AG20443 (cell line): Measurements from ENCODE around the gene TMEM200A.
"Not testable (repeated sequence)": the region's sequence is repeated elsewhere in the genome, so short reads cannot be mapped to it uniquely, and the experiment has no call there.

Source experiments
- DNase-seq: peaks from one replicate; pipeline ENCODE4 v3.0.0; 2012; ENCODE audit warnings: low spot score, mixed read lengths

The TMEM200A gene

DNA sequence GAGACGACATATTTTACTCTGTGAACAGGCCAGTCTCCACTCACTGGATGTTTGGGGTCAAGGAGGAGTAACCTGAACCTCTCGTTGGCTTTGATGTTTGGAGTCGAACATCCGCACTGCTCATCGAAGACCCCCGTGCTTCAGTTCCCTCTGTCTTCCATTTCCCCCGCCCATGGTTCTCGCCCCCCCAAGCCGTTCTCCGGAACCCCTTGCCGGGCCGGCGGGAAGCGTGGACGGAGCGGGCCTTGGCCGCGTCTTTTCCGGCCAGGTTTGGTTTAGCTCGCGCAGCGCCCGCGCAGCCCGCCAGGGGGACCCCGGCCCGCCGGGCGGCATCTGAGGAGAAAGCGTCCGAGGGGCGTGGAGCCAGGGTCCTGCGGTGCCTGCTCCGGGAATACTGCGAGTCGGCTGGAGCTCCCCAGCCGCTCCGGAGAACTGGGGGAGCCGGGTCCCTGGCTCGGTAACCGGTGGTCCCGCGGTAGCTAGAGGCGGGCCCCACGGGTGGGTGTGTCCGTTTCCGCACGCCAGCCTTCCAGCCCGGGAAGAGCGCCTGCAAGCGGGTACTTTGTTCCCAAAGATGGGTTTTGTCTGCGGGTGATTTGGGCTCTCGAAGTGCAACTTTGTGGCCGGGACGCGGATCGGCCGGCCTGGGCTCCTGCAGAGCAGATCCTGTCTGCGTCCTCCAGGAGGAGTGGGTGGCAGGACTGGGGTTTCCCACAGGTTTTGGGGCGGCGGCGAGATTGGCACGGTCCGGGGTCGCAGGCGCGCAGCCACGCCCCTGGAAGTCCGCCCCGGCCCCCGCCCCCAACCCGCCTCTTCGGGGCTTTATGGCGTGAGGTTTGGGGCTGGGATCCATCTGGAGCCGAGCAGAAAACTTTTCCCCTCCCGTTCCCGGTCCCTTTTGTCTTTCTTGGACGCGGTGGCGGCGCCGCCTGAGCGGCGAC lies at the start of gene TMEM200A:
Gene TMEM200A, plus strand, starts transcription at position 852 of the 941 bp plus-strand sequence. CDS start 74,406 bp downstream, outside the sequence.
- peak; percentile 92 for DNase-seq

DNA sequence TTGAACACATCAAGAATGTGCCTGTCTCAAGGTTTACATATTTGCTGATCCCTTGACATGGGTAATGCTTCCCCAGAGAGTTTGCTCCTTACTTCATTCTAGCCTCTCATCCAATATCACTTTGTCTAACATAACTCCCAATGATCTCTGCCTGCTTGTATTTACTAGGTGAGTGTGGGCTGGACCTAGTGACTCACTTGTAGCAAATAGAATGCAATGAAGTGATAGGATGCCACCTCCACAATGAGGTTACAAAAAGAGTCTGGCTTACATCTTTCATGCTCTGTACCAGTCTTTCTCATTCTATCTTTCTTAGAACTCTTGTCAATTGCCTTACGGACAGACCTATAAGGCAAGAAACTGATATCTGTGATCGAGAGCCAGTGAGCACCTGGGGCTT lies 44.9 kb upstream of the TMEM200A start:
- DNase-seq: no peak

DNA sequence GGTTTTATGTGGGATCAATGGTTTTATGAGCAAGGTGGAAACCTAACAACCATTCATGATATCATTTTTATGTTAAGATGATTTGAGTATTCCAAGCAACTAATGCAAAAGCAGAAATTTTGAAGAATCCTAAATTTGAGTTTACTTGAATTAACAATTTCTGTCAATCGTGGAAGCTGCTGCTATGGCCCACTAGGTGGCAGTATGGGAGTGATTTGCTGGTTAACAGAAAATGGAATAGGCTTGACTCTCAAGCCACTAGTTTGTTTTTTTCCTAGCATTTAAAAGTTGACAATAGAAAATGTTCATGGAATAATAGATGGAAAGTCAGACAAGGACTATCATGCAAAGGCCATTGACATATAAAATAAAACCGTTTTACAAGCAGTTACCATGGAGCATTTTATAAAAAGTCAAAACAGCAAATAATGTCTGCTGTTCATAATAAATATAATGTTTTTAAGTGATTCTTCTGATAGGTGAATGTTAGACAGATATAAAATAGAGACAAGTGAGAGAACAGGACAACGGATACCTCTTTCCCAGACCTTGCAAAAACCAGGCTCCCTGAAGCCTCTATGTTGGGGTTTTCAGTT lies 43.0 kb upstream of the TMEM200A start:
- peak; percentile 54 for DNase-seq

DNA sequence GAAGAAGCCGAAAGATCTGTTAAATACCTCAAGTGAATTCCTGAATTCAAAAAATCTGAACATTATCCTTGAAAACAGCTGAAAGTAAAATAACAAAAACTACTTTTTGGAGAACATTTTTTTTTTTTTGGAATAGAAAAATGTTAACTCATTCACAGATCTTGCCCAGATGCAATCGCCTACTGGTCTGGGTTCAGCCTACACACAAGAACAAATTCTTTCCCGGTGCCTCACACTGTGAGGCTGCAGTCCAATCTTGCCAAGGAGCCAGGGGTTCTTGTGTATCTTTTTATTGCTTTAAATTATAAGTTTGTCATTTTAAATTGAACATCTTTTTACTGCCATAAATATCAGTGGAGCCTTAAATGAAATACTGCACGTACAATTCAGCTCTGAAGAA lies 41.2 kb upstream of the TMEM200A start:
- peak; percentile 79 for DNase-seq

DNA sequence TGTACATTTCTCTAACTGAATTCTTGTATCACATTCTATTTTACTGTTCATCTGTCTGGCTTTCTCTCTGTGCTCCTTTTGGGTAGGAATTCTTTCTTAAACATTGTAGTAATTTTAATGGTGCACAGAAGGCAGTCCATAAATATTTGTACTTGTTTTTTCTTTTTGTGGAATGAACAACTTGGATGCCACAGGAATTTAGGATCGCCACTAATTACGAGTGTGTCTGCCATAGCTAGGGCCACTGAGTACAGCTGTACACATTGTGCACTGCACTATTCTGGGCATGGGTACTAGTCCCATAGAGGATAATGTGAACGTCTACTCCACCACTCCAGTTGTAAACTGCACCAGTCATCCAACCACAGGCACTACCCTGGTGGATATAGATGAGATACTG lies 39.3 kb upstream of the TMEM200A start:
- peak; percentile 16 for DNase-seq

DNA sequence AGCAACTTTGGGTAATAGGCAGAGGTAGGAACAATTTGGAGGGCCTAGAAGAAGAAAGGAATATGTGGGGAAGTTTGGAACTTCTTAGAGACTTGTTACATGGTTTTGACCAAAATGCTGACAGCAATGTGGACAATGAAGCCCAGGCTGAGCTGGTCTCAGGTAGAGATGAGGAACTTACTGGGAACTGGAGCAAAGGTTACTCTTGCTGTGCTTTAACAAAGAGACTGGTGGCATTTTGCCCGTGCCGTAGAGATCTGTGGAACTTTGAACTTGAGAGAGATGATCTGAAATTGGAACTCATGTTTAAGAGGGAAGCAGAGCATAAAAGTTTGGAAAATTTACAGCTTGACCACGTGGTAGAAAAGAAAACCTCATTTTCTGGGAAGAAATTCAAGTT lies 28.3 kb upstream of the TMEM200A start:
- DNase-seq: no peak

DNA sequence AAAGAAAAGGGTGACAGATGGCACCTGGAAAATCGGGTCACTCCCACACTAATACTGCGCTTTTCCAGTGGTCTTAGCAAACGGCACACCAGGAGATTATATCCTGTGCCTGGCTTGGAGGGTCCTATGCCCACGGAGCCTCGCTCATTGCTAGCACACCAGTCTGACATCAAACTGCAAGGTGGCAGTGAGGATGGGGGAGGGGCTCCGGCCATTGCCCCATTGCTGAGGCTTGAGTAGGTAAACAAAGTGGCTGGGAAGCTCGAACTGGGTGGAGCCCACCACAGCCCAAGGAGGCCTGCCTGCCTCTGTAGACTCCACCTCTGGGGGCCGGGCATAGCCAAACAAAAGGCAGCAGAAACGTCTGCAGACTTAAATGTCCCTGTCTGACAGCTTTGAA lies 19.5 kb upstream of the TMEM200A start:
- not testable (repeated sequence) for DNase-seq

DNA sequence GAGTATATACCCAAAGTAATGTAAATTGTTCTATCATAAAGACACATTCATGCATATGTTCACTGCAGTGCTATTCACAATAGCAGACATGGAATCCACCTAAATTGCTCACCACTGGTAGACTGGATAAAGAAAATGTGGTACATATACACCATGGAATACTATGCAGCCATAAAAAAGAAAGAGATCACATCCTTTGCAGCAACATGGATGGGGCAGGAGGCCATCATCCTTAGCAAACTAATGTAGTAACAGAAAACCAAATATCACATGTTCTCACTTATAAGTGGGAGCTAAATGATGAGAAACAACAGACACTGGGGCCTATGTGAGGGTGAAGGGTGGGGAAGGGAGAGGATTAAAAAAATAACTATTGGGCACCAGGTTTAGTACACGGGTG lies 11.5 kb upstream of the TMEM200A start:
- DNase-seq: no peak

DNA sequence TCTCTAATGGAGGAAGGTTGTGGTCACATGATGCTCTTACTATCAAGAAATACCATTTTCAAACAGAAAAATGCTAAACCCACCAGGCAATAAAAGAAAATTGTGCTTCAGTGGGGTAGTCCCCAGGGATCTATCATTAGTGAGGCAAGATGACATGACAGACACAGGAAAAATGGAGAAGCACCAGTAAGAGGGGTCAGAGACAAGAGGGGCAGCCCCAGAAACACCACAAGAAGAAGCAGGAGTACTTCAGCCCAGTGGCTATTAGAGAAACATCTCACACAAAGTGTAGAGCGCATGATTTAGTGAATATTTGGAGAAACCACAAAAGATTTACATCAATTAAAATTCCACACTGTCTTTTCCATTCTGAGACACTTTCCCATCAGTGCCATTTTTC lies 10.2 kb upstream of the TMEM200A start:
- DNase-seq: no peak

DNA sequence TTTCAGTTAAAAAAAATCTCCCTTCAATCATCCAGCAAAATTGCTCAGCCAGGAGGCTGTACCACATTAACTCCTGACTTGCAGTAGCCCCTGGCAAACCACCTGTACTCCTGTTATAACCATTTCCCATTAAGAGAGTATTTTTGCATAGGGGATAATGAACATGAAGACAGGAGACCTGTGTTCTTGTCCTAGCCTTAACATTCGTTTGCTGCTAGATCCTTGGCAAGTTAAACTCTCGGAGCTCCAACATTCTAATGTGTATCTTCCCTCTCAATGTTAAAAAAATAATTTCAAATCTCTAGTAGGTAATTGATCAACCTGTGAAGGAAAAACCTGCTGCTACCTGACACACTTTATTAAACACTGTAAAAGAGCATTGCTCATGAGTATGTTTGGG lies 8.4 kb upstream of the TMEM200A start:
- no peak for DNase-seq

DNA sequence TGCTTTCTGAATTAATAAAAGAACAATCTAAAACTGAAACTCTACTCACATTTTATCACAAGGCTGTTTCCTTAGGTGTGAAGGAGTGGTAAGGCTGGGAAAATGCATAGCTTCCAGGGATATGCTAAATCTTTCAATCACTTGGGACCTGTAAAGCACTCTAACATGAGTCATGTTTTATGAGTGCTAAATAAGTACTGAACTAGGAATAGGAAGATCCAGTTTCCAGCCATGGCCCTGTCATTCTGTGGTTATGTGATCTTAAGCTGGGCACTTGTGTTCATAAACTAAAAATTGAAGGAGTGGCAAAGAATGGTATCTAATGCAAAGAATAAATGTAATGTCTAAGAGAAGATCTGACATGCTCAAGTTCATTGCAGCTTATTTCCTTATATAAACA lies 6.1 kb upstream of the TMEM200A start:
- no peak for DNase-seq

DNA sequence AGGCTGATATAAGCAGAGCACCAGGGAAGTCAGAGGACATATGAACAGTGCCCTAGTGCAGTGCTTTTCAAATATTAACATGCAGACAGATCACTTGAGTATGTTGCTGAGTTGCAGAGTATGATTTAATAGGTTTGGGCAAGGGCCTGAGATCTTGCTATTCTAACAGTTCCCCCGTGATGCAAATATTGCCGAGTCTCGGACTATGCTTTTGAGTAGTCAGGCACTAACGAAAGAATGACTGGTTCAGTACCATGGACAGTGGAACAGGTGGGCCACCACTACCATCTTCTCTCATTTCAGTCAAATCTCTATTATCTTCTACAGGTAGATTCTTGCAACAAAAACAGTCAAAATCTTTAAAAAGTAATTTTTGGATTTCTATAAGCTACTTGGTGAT lies 3.7 kb upstream of the TMEM200A start:
- DNase-seq: no peak

DNA sequence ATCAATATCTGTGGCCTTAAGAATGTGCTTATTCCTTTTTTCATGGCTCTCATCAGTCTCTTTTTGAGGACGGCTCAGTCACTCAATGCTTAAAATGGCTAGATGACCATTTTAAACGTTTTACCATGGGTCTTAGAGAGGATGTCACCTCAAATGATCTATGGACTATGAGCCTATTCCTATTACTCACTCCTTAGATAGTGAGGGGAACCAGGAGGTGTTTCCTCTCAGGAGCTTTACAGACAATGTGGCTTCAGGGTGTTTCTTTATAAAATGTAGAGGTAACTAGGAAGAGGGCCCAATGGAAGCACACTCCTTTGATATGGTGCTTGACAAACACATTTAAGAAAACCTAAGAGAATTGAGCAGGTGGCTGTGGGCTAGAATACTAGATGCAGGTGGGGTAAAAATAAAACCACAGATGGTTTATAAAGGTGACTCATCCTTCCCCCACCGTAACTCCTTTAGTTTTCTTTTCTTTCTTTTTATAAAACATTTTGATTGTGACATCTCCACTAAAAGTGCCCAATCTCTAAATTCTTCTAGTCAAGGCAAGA lies 1.5 kb upstream of the TMEM200A start:
- DNase-seq: no peak

DNA sequence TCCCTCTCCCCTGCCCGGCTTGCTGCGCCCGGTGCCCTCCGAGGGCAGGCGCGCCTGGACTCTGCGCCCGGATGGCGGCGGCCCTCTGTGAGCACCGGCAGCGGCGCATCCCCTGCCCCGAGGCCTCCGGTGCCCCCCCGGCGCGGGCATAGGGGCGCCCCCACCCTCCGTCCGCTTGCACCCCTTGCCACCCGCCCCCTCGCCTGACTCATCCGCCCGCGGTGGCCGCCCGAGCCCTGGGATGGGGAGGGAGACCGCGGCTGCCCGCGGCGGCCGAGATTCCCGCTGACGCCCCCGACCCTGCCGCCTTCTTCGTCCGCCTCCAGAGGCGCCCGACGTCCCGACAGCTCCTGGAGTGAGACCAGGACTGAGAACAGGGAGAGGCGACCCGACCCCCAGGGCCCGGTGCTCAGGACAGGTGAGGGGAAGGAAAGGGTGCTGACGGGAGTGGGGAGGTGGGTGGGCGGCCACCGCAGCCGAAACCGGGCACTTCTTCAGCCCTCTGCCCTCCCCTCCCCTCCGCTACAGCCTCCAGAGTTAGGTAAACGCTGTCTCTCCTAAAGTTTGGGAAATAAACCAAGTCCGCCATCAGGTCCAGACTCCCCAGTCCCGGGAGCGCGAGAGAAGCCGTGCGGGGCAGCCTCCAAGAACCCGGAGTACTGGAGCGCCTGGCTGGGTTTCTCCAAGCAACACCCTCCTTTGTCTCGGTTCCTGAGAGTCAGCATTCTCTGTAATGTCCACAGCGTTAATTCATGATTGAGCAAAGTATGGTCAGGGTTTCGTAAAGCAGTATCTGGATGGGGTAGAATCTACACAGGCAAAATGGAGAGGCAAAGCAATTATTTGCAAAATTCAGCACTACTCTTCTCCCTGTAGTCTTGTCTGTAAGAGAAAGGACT lies 539 bp downstream of the TMEM200A start:
- peak; percentile 84 for DNase-seq

DNA sequence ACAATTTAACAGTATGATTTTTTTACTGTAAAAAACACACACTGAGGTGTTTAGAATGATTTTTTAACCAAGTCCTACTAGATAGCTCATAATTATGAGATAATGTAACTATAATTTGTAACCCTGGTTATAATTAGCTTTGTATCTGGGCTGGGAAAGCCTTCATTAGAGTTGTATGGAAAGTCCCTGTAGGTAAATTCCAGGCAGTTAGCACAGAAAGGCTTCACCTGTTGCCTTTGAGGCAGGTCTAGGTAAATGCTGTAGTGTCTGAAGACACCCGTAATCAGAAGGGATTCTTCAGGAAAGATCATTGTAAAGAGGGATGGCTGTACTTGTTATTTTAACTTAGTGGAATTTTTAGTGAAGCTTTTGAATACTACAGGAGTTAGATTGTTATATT lies 1.9 kb downstream of the TMEM200A start:
- DNase-seq: no peak

DNA sequence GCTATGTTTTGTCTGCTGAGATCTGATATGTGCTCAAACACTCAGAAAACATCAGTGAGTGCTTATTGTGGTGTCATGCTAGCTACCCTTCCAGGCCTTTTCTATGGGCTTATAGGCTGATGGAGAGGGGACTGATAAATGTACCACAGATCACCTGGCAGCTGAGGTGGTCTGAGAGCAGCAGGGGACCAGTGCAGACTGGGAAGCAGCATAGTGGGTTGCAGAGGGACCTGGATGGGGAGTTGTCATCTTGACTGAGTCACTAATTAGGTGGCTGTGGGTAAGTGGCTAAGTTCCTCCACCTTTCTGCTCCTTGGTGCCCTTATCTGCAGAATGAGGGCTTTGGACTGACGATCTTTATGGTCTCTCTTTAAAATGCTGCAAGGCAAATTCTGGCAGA lies 2.8 kb downstream of the TMEM200A start:
- DNase-seq: no peak

DNA sequence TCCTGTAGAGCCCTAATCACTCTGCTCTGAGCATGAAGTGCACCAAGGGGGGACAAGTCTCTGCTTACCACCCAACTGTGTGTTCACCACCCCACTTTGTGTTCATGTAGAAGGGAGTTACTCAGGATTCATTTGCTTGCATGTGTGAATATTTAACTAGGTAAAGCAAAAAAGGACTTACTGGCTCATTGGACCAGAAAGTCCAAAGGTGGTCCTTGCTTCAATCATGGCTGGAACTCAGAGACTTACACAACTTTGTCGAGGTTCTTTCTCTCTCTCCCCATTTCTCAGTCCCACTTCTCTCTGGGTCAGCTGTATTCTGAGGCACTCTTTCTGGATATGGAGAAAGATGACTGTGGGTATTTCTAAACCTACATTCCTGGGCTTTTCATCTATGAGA lies 4.0 kb downstream of the TMEM200A start:
- DNase-seq: no peak

DNA sequence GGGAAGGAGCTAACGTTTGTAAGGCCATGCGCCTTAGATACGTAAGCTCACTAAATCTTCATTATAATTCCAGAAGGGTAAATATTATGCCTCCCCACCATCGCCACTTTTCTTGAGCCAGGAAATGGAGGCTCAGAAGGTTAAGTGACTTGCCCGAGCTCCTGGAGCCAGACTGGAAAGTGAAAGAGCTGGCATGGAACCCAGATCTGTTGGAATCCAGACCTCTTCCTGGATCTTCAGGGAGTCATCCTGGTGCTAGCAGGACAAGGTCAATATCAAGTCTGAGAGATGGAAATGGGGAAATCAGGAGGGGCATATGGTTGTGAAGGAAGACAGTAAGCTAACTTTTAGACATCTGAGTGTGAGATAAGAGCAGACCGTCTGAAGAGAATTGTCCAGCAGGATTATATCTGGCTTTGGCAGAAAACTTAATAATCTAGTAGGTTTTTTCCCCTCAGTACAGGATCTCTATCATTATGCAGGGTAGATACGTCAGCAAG lies 6.2 kb downstream of the TMEM200A start:
- DNase-seq: no peak

DNA sequence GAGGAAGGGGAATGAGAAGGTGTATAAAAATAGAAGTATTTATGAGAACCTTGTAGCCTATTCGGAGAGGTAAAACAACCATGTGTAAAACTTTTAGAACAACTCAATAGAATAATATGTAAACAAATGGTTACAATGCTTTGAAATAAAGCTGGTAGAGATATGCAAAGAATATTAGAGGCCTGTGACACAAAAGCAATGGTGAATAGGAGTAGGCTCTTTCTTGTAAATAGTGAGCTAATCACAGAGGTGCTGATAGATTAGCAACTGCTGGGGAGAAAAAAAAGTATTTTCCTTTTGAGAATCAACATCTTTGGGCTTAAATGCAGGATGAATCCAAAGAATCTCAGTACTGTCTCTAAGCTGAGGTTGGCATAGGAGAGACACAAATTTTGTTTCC lies 7.0 kb downstream of the TMEM200A start:
- DNase-seq: no peak

DNA sequence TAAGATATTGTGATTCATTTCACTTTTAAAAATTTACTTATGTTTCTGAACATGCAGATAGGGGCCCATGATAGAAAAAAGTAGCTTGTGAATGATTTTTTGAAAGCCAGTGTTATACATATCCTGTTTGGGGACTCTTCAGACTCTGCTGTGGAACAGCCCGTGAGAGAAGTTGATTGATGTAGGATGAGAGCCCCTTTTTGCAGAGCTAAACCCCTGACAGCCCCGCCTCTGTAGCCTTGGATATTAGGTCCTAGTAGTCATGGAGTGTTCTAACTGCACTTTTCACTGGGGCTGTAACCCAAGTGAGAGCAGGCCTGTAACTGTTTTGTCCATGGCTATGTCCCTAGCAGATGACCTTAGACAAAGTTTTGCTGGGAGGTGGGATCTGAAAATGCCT lies 8.2 kb downstream of the TMEM200A start:
- DNase-seq: no peak

DNA sequence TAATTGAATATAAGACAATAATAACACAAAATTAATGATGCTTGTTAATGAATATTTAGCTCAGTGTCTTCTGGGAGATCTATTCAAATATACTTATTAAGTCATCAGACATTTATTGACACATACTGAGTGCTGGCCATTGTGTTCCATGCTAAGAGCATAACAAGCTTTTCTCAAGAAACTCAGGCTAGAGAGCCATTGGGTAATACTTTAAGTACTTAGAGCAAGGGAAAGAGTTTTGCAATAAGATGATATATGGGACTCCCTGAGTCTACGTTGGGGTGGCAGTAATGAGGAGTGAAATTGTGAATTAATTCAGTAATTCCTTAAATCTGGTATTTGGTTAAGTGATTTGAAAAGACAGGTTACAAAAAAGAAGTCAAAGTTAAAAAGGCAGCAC lies 11.1 kb downstream of the TMEM200A start:
- no peak for DNase-seq

DNA sequence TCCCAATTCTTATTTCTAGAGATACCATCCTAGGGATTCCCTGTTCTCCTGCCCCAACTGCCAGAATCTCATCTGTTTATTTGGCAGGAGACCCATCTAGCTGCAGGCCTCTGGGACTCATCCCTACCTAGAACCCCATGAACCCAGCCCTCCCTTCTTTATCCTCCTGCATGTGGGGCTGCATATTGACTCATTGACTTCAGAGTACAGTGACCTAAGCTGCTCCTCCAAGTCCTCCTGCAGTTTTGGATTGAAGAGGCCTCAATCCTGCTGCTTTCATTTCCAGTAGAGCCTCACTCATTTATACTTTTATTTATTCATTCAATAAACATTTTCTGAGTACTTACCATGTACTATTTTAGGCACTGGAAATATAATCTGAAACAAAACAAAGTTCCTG lies 11.6 kb downstream of the TMEM200A start:
- no peak for DNase-seq
